OCI-LY7 (cell line): ENCODE data around the gene LRRC46.

Experiments
- CTCF ChIP-seq: fragments of 200-600 bp; sonication (generic); conservative IDR thresholded peaks from 2 replicates; pipeline ENCODE4 v1.5.1; 2014; ENCODE audit warnings: mild to moderate bottlenecking, antibody characterized with exemption, low read length, moderate library complexity, mixed read lengths
- EZH2phosphoT487 ChIP-seq: fragments of 200-600 bp; sonication (generic); IDR thresholded peaks from 2 replicates; pipeline ENCODE4 v1.6.1; 2018; ENCODE audit warnings: low read depth, borderline replicate concordance, mild to moderate bottlenecking, mixed run types, antibody characterized with exemption, low read length, moderate library complexity, mixed read lengths

- no peak for TF ChIP-seq CTCF
- no peak for TF ChIP-seq EZH2phosphoT487
Observed at GRCh38 chr17:47836601-47837000, 5.1 kb downstream of the LRRC46 start.
